HEK293 (cell line): Measurements from ENCODE around the gene KANK4.

Source experiments
- CTCF ChIA-PET: fragments of 350-600 bp; formaldehyde crosslinking; extraction: SDS; loops from one replicate; lab custom pipeline; 2021; ENCODE audit warnings: antibody characterized with exemption; lab: Yijun Ruan, JAX
- POLR2A ChIA-PET: fragments of 300-600 bp; formaldehyde crosslinking; extraction: SDS; loops from one replicate; lab custom pipeline; 2020; ENCODE audit warnings: antibody characterized with exemption, inconsistent platforms; lab: Yijun Ruan, JAX
- H3K27ac ChIP-seq: fragments of 200-500 bp; sonication (Bioruptor generic); 2 replicates; pipeline ENCODE4 v1.5.1; 2014; ENCODE audit warnings: low read depth, low read length, control low read depth, inconsistent platforms; ENCODE audit errors: extremely low read depth
- H3K36me3 ChIP-seq, 2 experiments: fragments of 200-500 bp in 1 of 2; sonication (Bioruptor generic) in 1 of 2; 1 replicate in 1 of 2; 2 replicates in 1 of 2; pipeline ENCODE4 v1.5.1; 2014 to 2017; ENCODE audit warnings: inconsistent platforms in 2 of 2, low read length in 2 of 2; ENCODE audit not compliant: control insufficient read depth in 2 of 2, insufficient read depth in 1 of 2
- H3K4me1 ChIP-seq: fragments of 200-500 bp; sonication (Bioruptor generic); 2 replicates; pipeline ENCODE4 v1.5.1; 2014; ENCODE audit warnings: mild to moderate bottlenecking, low read length, inconsistent platforms; ENCODE audit not compliant: control insufficient read depth, insufficient read depth
- H3K4me3 ChIP-seq: 2 replicates; pipeline ENCODE4 v1.5.1; 2011; ENCODE audit warnings: low read depth, mild to moderate bottlenecking, control low read depth, low read length, moderate library complexity
- H3K9me3 ChIP-seq: fragments of 200-500 bp; sonication (Bioruptor generic); 2 replicates; pipeline ENCODE4 v1.5.1; 2014; ENCODE audit warnings: low read depth, low read length, inconsistent platforms; ENCODE audit not compliant: control insufficient read depth, insufficient read depth
- GLIS2 ChIP-seq: fragments of 450-650 bp; formaldehyde crosslinking; IDR thresholded peaks from 2 replicates; pipeline ENCODE4 v1.5.1; 2016; ENCODE audit warnings: missing biosample characterization, missing genetic modification characterization
- HOXA7 ChIP-seq: sonication (generic); formaldehyde crosslinking; IDR thresholded peaks from 2 replicates; pipeline ENCODE4 v1.8.1; 2022; ENCODE audit warnings: missing genetic modification reagents, borderline replicate concordance
- KLF7 ChIP-seq: fragments of 450-650 bp; formaldehyde crosslinking; IDR thresholded peaks from 2 replicates; pipeline ENCODE4 v1.5.1; 2016; ENCODE audit warnings: missing biosample characterization, missing genetic modification characterization, borderline replicate concordance
- KLF8 ChIP-seq: fragments of 450-650 bp; formaldehyde crosslinking; IDR thresholded peaks from 2 replicates; pipeline ENCODE4 v1.5.1; 2016; ENCODE audit warnings: missing biosample characterization, missing genetic modification characterization
- REST ChIP-seq: fragments of 450-650 bp; formaldehyde crosslinking; IDR thresholded peaks from 2 replicates; pipeline ENCODE4 v1.5.1; 2016; ENCODE audit warnings: missing biosample characterization, missing genetic modification characterization
- SP2 ChIP-seq: fragments of 450-650 bp; formaldehyde crosslinking; IDR thresholded peaks from 2 replicates; pipeline ENCODE4 v1.5.1; 2016; ENCODE audit warnings: missing biosample characterization, missing genetic modification characterization
- SP3 ChIP-seq: fragments of 450-650 bp; formaldehyde crosslinking; IDR thresholded peaks from 2 replicates; pipeline ENCODE4 v1.5.1; 2016; ENCODE audit warnings: missing biosample characterization, missing genetic modification characterization
- ZBTB26 ChIP-seq: fragments of 450-650 bp; formaldehyde crosslinking; optimal IDR thresholded peaks from 2 replicates; pipeline ENCODE3; 2016; ENCODE audit warnings: missing biosample characterization, mild to moderate bottlenecking, missing genetic modification characterization
- ZNF114 ChIP-seq: fragments of 450-650 bp; formaldehyde crosslinking; IDR thresholded peaks from 2 replicates; pipeline ENCODE4 v1.5.0; 2017; ENCODE audit warnings: missing biosample characterization, missing genetic modification characterization
- ZNF121 ChIP-seq: fragments of 450-650 bp; formaldehyde crosslinking; IDR thresholded peaks from 2 replicates; pipeline ENCODE4 v1.5.1; 2016; ENCODE audit warnings: missing biosample characterization, missing genetic modification characterization
- ZNF132 ChIP-seq: fragments of 450-650 bp; formaldehyde crosslinking; IDR thresholded peaks from 2 replicates; pipeline ENCODE4 v1.5.1; 2017; ENCODE audit warnings: missing biosample characterization, missing genetic modification characterization, borderline replicate concordance
- ZNF26 ChIP-seq: fragments of 450-650 bp; formaldehyde crosslinking; IDR thresholded peaks from 2 replicates; pipeline ENCODE4 v1.5.1; 2016; ENCODE audit warnings: missing biosample characterization, missing genetic modification characterization
- ZNF302 ChIP-seq: fragments of 450-650 bp; formaldehyde crosslinking; IDR thresholded peaks from 2 replicates; pipeline ENCODE4 v1.5.1; 2016; ENCODE audit warnings: missing biosample characterization, missing genetic modification characterization, low read depth
- ZNF362 ChIP-seq: fragments of 450-650 bp; formaldehyde crosslinking; IDR thresholded peaks from 2 replicates; pipeline ENCODE4 v1.5.1; 2016; ENCODE audit warnings: missing biosample characterization, missing genetic modification characterization
- ZNF426 ChIP-seq: fragments of 450-650 bp; formaldehyde crosslinking; IDR thresholded peaks from 2 replicates; pipeline ENCODE4 v1.5.1; 2017; ENCODE audit warnings: missing biosample characterization, missing genetic modification characterization, mild to moderate bottlenecking, inconsistent platforms, moderate library complexity
- ZNF48 ChIP-seq: fragments of 450-650 bp; formaldehyde crosslinking; IDR thresholded peaks from 2 replicates; pipeline ENCODE4 v1.5.1; 2016; ENCODE audit warnings: missing biosample characterization, missing genetic modification characterization
- ZNF488 ChIP-seq: fragments of 450-650 bp; formaldehyde crosslinking; IDR thresholded peaks from 2 replicates; pipeline ENCODE4 v1.5.1; 2016; ENCODE audit warnings: missing biosample characterization, missing genetic modification characterization
- ZNF521 ChIP-seq: fragments of 450-650 bp; formaldehyde crosslinking; IDR thresholded peaks from 2 replicates; pipeline ENCODE4 v1.5.1; 2017; ENCODE audit warnings: missing biosample characterization, mild to moderate bottlenecking, missing genetic modification characterization
- ZNF621 ChIP-seq: fragments of 450-650 bp; formaldehyde crosslinking; IDR thresholded peaks from 2 replicates; pipeline ENCODE4 v1.5.1; 2017; ENCODE audit warnings: missing biosample characterization, missing genetic modification characterization

The KANK4 gene

GRCh38 chr1:62311473-62311943 lies 7.7 kb downstream of the KANK4 start (continued):
- peak; percentile 71 for TF ChIP-seq GLIS2 (tag by site-specific recombination)
- TF ChIP-seq REST (tag by site-specific recombination), result no peak
- TF ChIP-seq ZBTB26 (tag by site-specific recombination), result no peak
- no peak; the same call in 1 of the 2 replicates for TF ChIP-seq SP2 (tag by site-specific recombination)
- no peak for TF ChIP-seq ZNF132 (tag by site-specific recombination)
- TF ChIP-seq ZNF488, result peak; percentile 75
- peak; percentile 86 for TF ChIP-seq KLF8 (tag by site-specific recombination)
- no peak for TF ChIP-seq ZNF362 (tag by site-specific recombination)

- H3K4me1 ChIP-seq, result peaks cover 9% of the 10 kb centered on the region
- H3K27ac ChIP-seq, result no peak overlapping the region
- H3K4me3 ChIP-seq, result no peak overlapping the region
- ChIA-PET CTCF (interaction anchor here (0.6 to 4.1 kb wide), 4 partner anchors 16 to 1935 kb away, joined by 3 to 21 read pairs (median 4); no protein-coding TSS in a partner anchor), POLR2A (interaction anchor here (1.5 kb wide), 1 partner anchor 15 kb away, joined by 3 read pairs; no protein-coding TSS in a partner anchor)
- TF ChIP-seq KLF7 (tag by site-specific recombination) (no peak), ZNF621 (no peak), ZNF521 (tag by site-specific recombination) (no peak)
- no peaks in the 10 kb centered on the region for H3K36me3 ChIP-seq
- no peaks in the 10 kb centered on the region for H3K9me3 ChIP-seq
Measured at GRCh38 chr1:62309906-62310305, 9.3 kb downstream of the KANK4 start.

GRCh38 chr1:62308606-62309005 lies 10.6 kb downstream of the KANK4 start:
- POLR2A ChIA-PET, result no interaction called here
- TF ChIP-seq ZNF26 (tag by site-specific recombination) (no peak), HOXA7 (CRISPR knock-in tag) (no peak), SP3 (tag by site-specific recombination) (no peak), ZNF426 (no peak), ZNF121 (tag by site-specific recombination) (no peak), ZNF48 (tag by site-specific recombination) (no peak), ZNF114 (no peak), ZNF302 (tag by site-specific recombination) (no peak)
- TF ChIP-seq, all 188 proteins: peak for 0
- Histone ChIP-seq H3K4me1 (peaks cover 9% of the 10 kb centered on the region), H3K4me3 (no peak overlapping the region), H3K9me3 (no peaks in the 10 kb centered on the region), H3K27ac (no peak overlapping the region), H3K36me3 (no peaks in the 10 kb centered on the region)
- CTCF ChIA-PET, result interaction anchor here (1.1 kb wide), 1 partner anchor 14 kb away, joined by 4 read pairs; no protein-coding TSS in a partner anchor
